H9 (cell line): ENCODE measurements around the gene SARS1. TPM values are rescaled to one million over a fixed set of nuclear protein-coding genes. Genes with fewer than 3 reads are reported as not detected.

Source experiments
- DNase-seq: peaks from one replicate; pipeline ENCODE4 v3.0.0-alpha.2; 2017
- H2AFZ ChIP-seq: one replicate; pipeline ENCODE4 v1.6.1; 2013; ENCODE audit warnings: mild to moderate bottlenecking, low read length, control low read depth, moderate library complexity
- H2AK5ac ChIP-seq: 2 replicates; pipeline ENCODE4 v1.6.1; 2013; ENCODE audit warnings: low read length, control low read depth, mixed read lengths; ENCODE audit not compliant: insufficient read length
- H2BK120ac ChIP-seq: one replicate; pipeline ENCODE4 v1.6.1; 2013; ENCODE audit warnings: low read depth, mild to moderate bottlenecking, low read length, control low read depth, inconsistent platforms; ENCODE audit not compliant: poor library complexity, severe bottlenecking
- H2BK12ac ChIP-seq: 2 replicates; pipeline ENCODE4 v1.6.1; 2013; ENCODE audit warnings: low read length, control low read depth, mixed read lengths, low read depth; ENCODE audit not compliant: insufficient read length
- H2BK15ac ChIP-seq: 2 replicates; pipeline ENCODE4 v1.6.1; 2013; ENCODE audit warnings: low read depth, low read length, control low read depth
- H2BK20ac ChIP-seq: one replicate; pipeline ENCODE4 v1.6.1; 2013; ENCODE audit warnings: low read depth, mild to moderate bottlenecking, low read length, control low read depth, inconsistent platforms; ENCODE audit not compliant: poor library complexity, severe bottlenecking
- H2BK5ac ChIP-seq: 2 replicates; pipeline ENCODE4 v1.6.1; 2013; ENCODE audit warnings: low read length, control low read depth, mixed read lengths; ENCODE audit not compliant: insufficient read length
- H3K14ac ChIP-seq: 2 replicates; pipeline ENCODE4 v1.6.1; 2013; ENCODE audit warnings: low read length, control low read depth; ENCODE audit not compliant: insufficient read depth
- H3K18ac ChIP-seq: 2 replicates; pipeline ENCODE4 v1.6.1; 2013; ENCODE audit warnings: low read depth, mild to moderate bottlenecking, mixed read lengths, low read length, control low read depth; ENCODE audit not compliant: insufficient read length
- H3K23ac ChIP-seq: 2 replicates; pipeline ENCODE4 v1.6.1; 2013; ENCODE audit warnings: low read length, control low read depth, mixed read lengths, low read depth; ENCODE audit not compliant: insufficient read length
- H3K23me2 ChIP-seq: 2 replicates; pipeline ENCODE4 v1.6.1; 2013; ENCODE audit warnings: low read depth, mild to moderate bottlenecking, mixed read lengths, low read length, control low read depth; ENCODE audit not compliant: insufficient read length, poor library complexity, severe bottlenecking
- H3K27ac ChIP-seq: 2 replicates; pipeline ENCODE4 v1.5.1; 2013; ENCODE audit warnings: low read length, control low read depth, mixed read lengths, low read depth; ENCODE audit not compliant: insufficient read length
- H3K27me3 ChIP-seq: 2 replicates; pipeline ENCODE4 v1.6.1; 2013; ENCODE audit warnings: low read length, control low read depth, inconsistent platforms; ENCODE audit not compliant: insufficient read depth
- H3K4ac ChIP-seq: 2 replicates; pipeline ENCODE4 v1.6.1; 2013; ENCODE audit warnings: low read depth, mild to moderate bottlenecking, control low read depth, inconsistent platforms, low read length, moderate library complexity
- H3K4me1 ChIP-seq: 2 replicates; pipeline ENCODE4 v1.6.1; 2013; ENCODE audit warnings: low read length, control low read depth, inconsistent platforms; ENCODE audit not compliant: insufficient read depth
- H3K4me2 ChIP-seq: 2 replicates; pipeline ENCODE4 v1.6.1; 2013; ENCODE audit warnings: low read length, control low read depth, mixed read lengths; ENCODE audit not compliant: insufficient read length, insufficient read depth
- H3K56ac ChIP-seq: 2 replicates; pipeline ENCODE4 v1.6.1; 2013; ENCODE audit warnings: low read depth, mild to moderate bottlenecking, mixed read lengths, low read length, control low read depth; ENCODE audit not compliant: insufficient read length
- H3K79me1 ChIP-seq: 2 replicates; pipeline ENCODE4 v1.6.1; 2013; ENCODE audit warnings: low read depth, mild to moderate bottlenecking, moderate library complexity, low read length, control low read depth, inconsistent platforms; ENCODE audit not compliant: insufficient read depth, poor library complexity, severe bottlenecking
- H3K79me2 ChIP-seq: 2 replicates; pipeline ENCODE4 v1.6.1; 2013; ENCODE audit warnings: low read length, control low read depth, inconsistent platforms; ENCODE audit not compliant: insufficient read depth
- H3K9ac ChIP-seq: 2 replicates; pipeline ENCODE4 v1.6.1; 2013; ENCODE audit warnings: low read length, control low read depth, mixed read lengths; ENCODE audit not compliant: insufficient read length; ENCODE audit errors: extremely low read depth
- H3K9me3 ChIP-seq: one replicate; pipeline ENCODE4 v1.6.1; 2013; ENCODE audit warnings: low read depth, low read length, inconsistent platforms; ENCODE audit not compliant: control insufficient read depth
- H3T11ph ChIP-seq: one replicate; pipeline ENCODE4 v1.6.1; 2013; ENCODE audit warnings: mild to moderate bottlenecking, low read length, control low read depth, inconsistent platforms
- H4K20me1 ChIP-seq: one replicate; pipeline ENCODE4 v1.6.1; 2013; ENCODE audit not compliant: control insufficient read depth, insufficient read length, insufficient read depth
- H4K5ac ChIP-seq: 2 replicates; pipeline ENCODE4 v1.6.1; 2013; ENCODE audit warnings: low read depth, mild to moderate bottlenecking, mixed read lengths, low read length, control low read depth; ENCODE audit not compliant: insufficient read length
- H4K8ac ChIP-seq: replicated peaks from 2 replicates; pipeline ENCODE4 v1.6.1; 2013; ENCODE audit warnings: low read length, control low read depth, mixed read lengths, low read depth; ENCODE audit not compliant: insufficient read length
- H4K91ac ChIP-seq: 2 replicates; pipeline ENCODE4 v1.6.1; 2013; ENCODE audit warnings: low read depth, mild to moderate bottlenecking, moderate library complexity, mixed read lengths, low read length, control low read depth; ENCODE audit not compliant: insufficient read length
- H3K27ac Mint-ChIP-seq, 3 experiments: 2 replicates in 2 of 3; 3 replicates in 1 of 3; pipeline ENCODE4 v1.8.0; 2020 to 2021; ENCODE audit warnings: mixed read lengths in 3 of 3, mild to moderate bottlenecking in 1 of 3, moderate library complexity in 1 of 3
- H3K27me3 Mint-ChIP-seq: 2 replicates; pipeline ENCODE4 v1.8.0; 2021; ENCODE audit warnings: low read depth, mild to moderate bottlenecking, moderate library complexity, mixed read lengths
- H3K36me3 Mint-ChIP-seq, 3 experiments: 2 replicates in 2 of 3; 3 replicates in 1 of 3; pipeline ENCODE4 v1.8.0; 2020 to 2021; ENCODE audit warnings: low read depth in 3 of 3, mixed read lengths in 3 of 3; ENCODE audit not compliant: insufficient read depth in 1 of 3
- H3K4me1 Mint-ChIP-seq, 2 experiments: 2 replicates each; pipeline ENCODE4 v1.8.0; 2020; ENCODE audit warnings: mixed read lengths in 2 of 2
- H3K4me3 Mint-ChIP-seq, 2 experiments: 2 replicates in 1 of 2; 3 replicates in 1 of 2; pipeline ENCODE4 v1.8.0; 2020 to 2021; ENCODE audit warnings: mild to moderate bottlenecking in 2 of 2, mixed read lengths in 2 of 2, moderate library complexity in 1 of 2
- H3K9me3 Mint-ChIP-seq, 2 experiments: 2 replicates in 1 of 2; 3 replicates in 1 of 2; pipeline ENCODE4 v1.8.0; 2020; ENCODE audit warnings: mild to moderate bottlenecking in 2 of 2, mixed read lengths in 2 of 2, moderate library complexity in 1 of 2
- WGBS: extraction: QIAGEN DNeasy Blood & Tissue Kit; methylation state at CpG from one replicate; pipeline ENCODE4 v1.1.7; 2013; ENCODE audit warnings: missing lambda C conversion rate, low lambda C conversion rate, mixed read lengths; ENCODE audit not compliant: insufficient read length; ENCODE audit errors: extremely low coverage; 5-methylcytosine and 5-hydroxymethylcytosine counted together
- total RNA-seq: library from RNA; stranded (reverse); gene quantifications from 2 replicates; pipeline ENCODE4 v1.2.1, GENCODE V29; 2021
- TF ChIP-seq, protein P1 (sequence below): fragments of 200-600 bp; sonication (generic); conservative IDR thresholded peaks from 3 replicates; pipeline ENCODE4 v1.8.0; 2021; ENCODE audit warnings: antibody characterized with exemption, mild to moderate bottlenecking

SARS1 gene
- total RNA-seq, 1 experiment from 2014 or later, result 139 TPM

GRCh38 chr1:109270623-109271317 is 57.1 kb downstream of the SARS1 start:
- Histone ChIP-seq H3K27ac (no peak overlapping the region), H2AK5ac (no peak overlapping the region), H3K23ac (no peak overlapping the region), H2AFZ (no peak overlapping the region), H3K4me1 (no peaks in the 10 kb centered on the region; the same call in 1 of the 2 replicates), H4K20me1 (no peaks in the 10 kb centered on the region), H2BK12ac (no peak overlapping the region), H3K9ac (no peak overlapping the region), H2BK15ac (no peak overlapping the region), H3K4me2 (no peak overlapping the region), H3K14ac (no peak overlapping the region), H3K9me3 (no peaks in the 10 kb centered on the region), H2BK20ac (no peak overlapping the region), H3K27me3 (no peaks in the 10 kb centered on the region), H4K8ac (no peak overlapping the region), H2BK120ac (no peak overlapping the region), H3K79me2 (no peaks in the 10 kb centered on the region), H4K5ac (no peak overlapping the region), H3K18ac (no peak overlapping the region), H3K79me1 (no peaks in the 10 kb centered on the region), H3K23me2 (no peaks in the 10 kb centered on the region), H2BK5ac (no peak overlapping the region), H3K56ac (no peak overlapping the region), H3K4ac (no peak overlapping the region), H4K91ac (no peak overlapping the region), H3T11ph (no peak overlapping the region)
- H3K27me3 Mint-ChIP-seq, result no peaks in the 10 kb centered on the region
- H3K4me1 Mint-ChIP-seq, result peaks cover 19 to 21% of the 10 kb centered on the region in 2 experiments
- peaks cover 9 to 49% (median 48%) of the 10 kb centered on the region in 3 experiments; a peak in 6 of 7 replicates for H3K36me3 Mint-ChIP-seq
- H3K4me3 Mint-ChIP-seq, result no peak overlapping the region
- TF ChIP-seq, protein P1, sequence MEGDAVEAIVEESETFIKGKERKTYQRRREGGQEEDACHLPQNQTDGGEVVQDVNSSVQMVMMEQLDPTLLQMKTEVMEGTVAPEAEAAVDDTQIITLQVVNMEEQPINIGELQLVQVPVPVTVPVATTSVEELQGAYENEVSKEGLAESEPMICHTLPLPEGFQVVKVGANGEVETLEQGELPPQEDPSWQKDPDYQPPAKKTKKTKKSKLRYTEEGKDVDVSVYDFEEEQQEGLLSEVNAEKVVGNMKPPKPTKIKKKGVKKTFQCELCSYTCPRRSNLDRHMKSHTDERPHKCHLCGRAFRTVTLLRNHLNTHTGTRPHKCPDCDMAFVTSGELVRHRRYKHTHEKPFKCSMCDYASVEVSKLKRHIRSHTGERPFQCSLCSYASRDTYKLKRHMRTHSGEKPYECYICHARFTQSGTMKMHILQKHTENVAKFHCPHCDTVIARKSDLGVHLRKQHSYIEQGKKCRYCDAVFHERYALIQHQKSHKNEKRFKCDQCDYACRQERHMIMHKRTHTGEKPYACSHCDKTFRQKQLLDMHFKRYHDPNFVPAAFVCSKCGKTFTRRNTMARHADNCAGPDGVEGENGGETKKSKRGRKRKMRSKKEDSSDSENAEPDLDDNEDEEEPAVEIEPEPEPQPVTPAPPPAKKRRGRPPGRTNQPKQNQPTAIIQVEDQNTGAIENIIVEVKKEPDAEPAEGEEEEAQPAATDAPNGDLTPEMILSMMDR, result no peak
- no peak for DNase-seq
- no peaks in the 10 kb centered on the region; a peak in 1 of 5 replicates for H3K9me3 Mint-ChIP-seq
- WGBS, result no CpG with 5 or more reads among the region's 20 CpGs
- no peak overlapping the region for H3K27ac Mint-ChIP-seq
